Measurements from ENCODE around the gene CCL23. TPM values are rescaled to one million over a fixed set of nuclear protein-coding genes. Genes with fewer than 3 reads are reported as not detected.
A peak's percentile ranks its signal among the peaks of the same experiment; 100 is the strongest.
"Not testable (repeated sequence)": the region's sequence is repeated elsewhere in the genome, so short reads cannot be mapped to it uniquely, and the experiment has no call there.

CCL23 gene
- 1.4 TPM for total RNA-seq

GRCh38 chr17:36017799-36018198 is at the start of gene CCL23:
CCL23 (minus strand) TSS chr17:36017972; CDS start chr17:36017897, 75 bp downstream.
- peak; percentile 58 for ATAC-seq

GRCh38 chr17:36066365-36066985 is 48.7 kb upstream of the CCL23 start:
- DNase-seq (ENCODE audit: low spot score) (no peak), ATAC-seq (no peak)

More at GRCh38 chr17:36017799-36018198, at the start of gene CCL23:
- no peak for DNase-seq (ENCODE audit: low spot score)

GRCh38 chr17:36063786-36064541 is 46.2 kb upstream of the CCL23 start, which contains the start of gene CCL18:
CCL18 (plus strand) TSS chr17:36064272; CDS start chr17:36064343, 71 bp downstream.
- DNase-seq (ENCODE audit: low spot score) (no peak), ATAC-seq (no peak)

- ATAC-seq = no peak
- DNase-seq (ENCODE audit: low spot score) = no peak
Observed at GRCh38 chr17:36060816-36061215, 43.0 kb upstream of the CCL23 start.

- ATAC-seq = no peak
- DNase-seq (ENCODE audit: low spot score) = no peak
Observed at GRCh38 chr17:36059406-36059805, 41.6 kb upstream of the CCL23 start.

- no peak for ATAC-seq
Observed at GRCh38 chr17:36057911-36058310, 40.1 kb upstream of the CCL23 start.

GRCh38 chr17:36055921-36056520 is 38.2 kb upstream of the CCL23 start:
- DNase-seq (ENCODE audit: low spot score) (no peak), ATAC-seq (no peak)

More at GRCh38 chr17:36057911-36058310, 40.1 kb upstream of the CCL23 start:
- DNase-seq (ENCODE audit: low spot score) = no peak

- DNase-seq (ENCODE audit: low spot score) = no peak
Observed at GRCh38 chr17:36055171-36055570, 37.4 kb upstream of the CCL23 start.

GRCh38 chr17:36049643-36050042 is 31.9 kb upstream of the CCL23 start:
- ATAC-seq = no peak

More at GRCh38 chr17:36055171-36055570, 37.4 kb upstream of the CCL23 start:
- ATAC-seq = no peak

GRCh38 chr17:36048066-36048465 is 30.3 kb upstream of the CCL23 start:
- ATAC-seq = no peak
- no peak for DNase-seq (ENCODE audit: low spot score)

More at GRCh38 chr17:36049643-36050042, 31.9 kb upstream of the CCL23 start:
- no peak for DNase-seq (ENCODE audit: low spot score)

GRCh38 chr17:36036235-36036634 is 18.5 kb upstream of the CCL23 start:
- no peak for DNase-seq (ENCODE audit: low spot score)
- no peak for ATAC-seq

GRCh38 chr17:36034127-36034526 is 16.4 kb upstream of the CCL23 start:
- DNase-seq (ENCODE audit: low spot score) = no peak
- ATAC-seq = no peak

- ATAC-seq (no peak), DNase-seq (ENCODE audit: low spot score) (no peak)
Observed at GRCh38 chr17:36030956-36031355, 13.2 kb upstream of the CCL23 start.

- no peak for ATAC-seq
- no peak for DNase-seq (ENCODE audit: low spot score)
Observed at GRCh38 chr17:36027761-36028160, 10.0 kb upstream of the CCL23 start.

GRCh38 chr17:36024106-36024869 is 6.5 kb upstream of the CCL23 start:
- ATAC-seq = no peak
- no peak for DNase-seq (ENCODE audit: low spot score)

- DNase-seq (ENCODE audit: low spot score) (no peak), ATAC-seq (no peak)
Observed at GRCh38 chr17:36019423-36019822, 1.7 kb upstream of the CCL23 start.

- ATAC-seq = no peak
- no peak for DNase-seq (ENCODE audit: low spot score)
Observed at GRCh38 chr17:36016555-36016954, 1.2 kb downstream of the CCL23 start.

GRCh38 chr17:36015895-36016294 is 1.9 kb downstream of the CCL23 start:
- not testable (repeated sequence) for ATAC-seq; DNase-seq (ENCODE audit: low spot score)

GRCh38 chr17:36014946-36015345 is 2.8 kb downstream of the CCL23 start:
- ATAC-seq = no peak
- DNase-seq (ENCODE audit: low spot score) = no peak

- ATAC-seq = no peak
- no peak for DNase-seq (ENCODE audit: low spot score)
Observed at GRCh38 chr17:36011201-36011600, 6.6 kb downstream of the CCL23 start.
